Trophoblast cell (in vitro differentiated cells and primary cell): ENCODE measurements around the gene ARHGAP8.

Source experiments
- DNase-seq, 2 donors: peaks; one replicate each; pipeline ENCODE4 v3.0.0-alpha.2; 2016
- H2AFZ ChIP-seq: 2 replicates; pipeline ENCODE4 v1.6.1; 2013; ENCODE audit warnings: low read length, moderate library complexity, mild to moderate bottlenecking; ENCODE audit not compliant: insufficient read depth, poor library complexity
- H2AK5ac ChIP-seq: 2 replicates; pipeline ENCODE4 v1.6.1; 2013; ENCODE audit warnings: mild to moderate bottlenecking, low read length
- H2BK120ac ChIP-seq: 2 replicates; pipeline ENCODE4 v1.6.1; 2013; ENCODE audit warnings: low read length, mild to moderate bottlenecking, moderate library complexity; ENCODE audit not compliant: insufficient read depth, poor library complexity
- H2BK12ac ChIP-seq: 2 replicates; pipeline ENCODE4 v1.6.1; 2013; ENCODE audit warnings: mild to moderate bottlenecking, low read length, moderate library complexity
- H2BK5ac ChIP-seq: 2 replicates; pipeline ENCODE4 v1.6.1; 2013; ENCODE audit warnings: low read length, low read depth, moderate library complexity, mild to moderate bottlenecking; ENCODE audit not compliant: poor library complexity
- H3K14ac ChIP-seq: 2 replicates; pipeline ENCODE4 v1.6.1; 2013; ENCODE audit warnings: mild to moderate bottlenecking, low read length
- H3K18ac ChIP-seq: 2 replicates; pipeline ENCODE4 v1.6.1; 2013; ENCODE audit warnings: mild to moderate bottlenecking, low read length
- H3K23ac ChIP-seq: 2 replicates; pipeline ENCODE4 v1.6.1; 2013; ENCODE audit warnings: low read length
- H3K27ac ChIP-seq: 2 replicates; pipeline ENCODE4 v1.5.1; 2013; ENCODE audit warnings: low read depth, mild to moderate bottlenecking, inconsistent platforms, low read length, moderate library complexity
- H3K27me3 ChIP-seq: 2 replicates; pipeline ENCODE4 v1.6.1; 2013; ENCODE audit warnings: inconsistent platforms, mild to moderate bottlenecking, low read length, moderate library complexity; ENCODE audit not compliant: insufficient read depth
- H3K36me3 ChIP-seq, 2 experiments: 1 replicate in 1 of 2; 2 replicates in 1 of 2; pipeline ENCODE4 v1.6.1; 2013; ENCODE audit warnings: low read length in 2 of 2, mild to moderate bottlenecking in 2 of 2, moderate library complexity in 1 of 2; ENCODE audit not compliant: insufficient read depth in 2 of 2, control insufficient read depth in 1 of 2
- H3K4ac ChIP-seq: 2 replicates; pipeline ENCODE4 v1.6.1; 2013; ENCODE audit warnings: low read depth, mild to moderate bottlenecking, low read length, moderate library complexity
- H3K4me1 ChIP-seq, 2 experiments: 1 replicate in 1 of 2; 2 replicates in 1 of 2; pipeline ENCODE4 v1.6.1; 2013; ENCODE audit warnings: low read length in 2 of 2, mild to moderate bottlenecking in 2 of 2, moderate library complexity in 1 of 2; ENCODE audit not compliant: insufficient read depth in 2 of 2, control insufficient read depth in 1 of 2
- H3K4me2 ChIP-seq: 2 replicates; pipeline ENCODE4 v1.6.1; 2013; ENCODE audit warnings: inconsistent platforms, mild to moderate bottlenecking, low read length, moderate library complexity
- H3K4me3 ChIP-seq: 2 replicates; pipeline ENCODE4 v1.5.1; 2013; ENCODE audit warnings: mild to moderate bottlenecking, low read depth, low read length, inconsistent platforms
- H3K79me1 ChIP-seq: one replicate; pipeline ENCODE4 v1.6.1; 2013; ENCODE audit warnings: low read length
- H3K79me2 ChIP-seq: 2 replicates; pipeline ENCODE4 v1.6.1; 2013; ENCODE audit warnings: low read length, mild to moderate bottlenecking; ENCODE audit not compliant: control insufficient read depth, insufficient read depth, poor library complexity
- H3K9ac ChIP-seq: 2 replicates; pipeline ENCODE4 v1.6.1; 2013; ENCODE audit warnings: mild to moderate bottlenecking, low read length
- H3K9me3 ChIP-seq: 2 replicates; pipeline ENCODE4 v1.6.1; 2013; ENCODE audit warnings: low read depth, mild to moderate bottlenecking, control low read depth, inconsistent platforms, low read length; ENCODE audit not compliant: insufficient read depth
- H4K12ac ChIP-seq: 2 replicates; pipeline ENCODE4 v1.6.1; 2013; ENCODE audit warnings: low read depth, mild to moderate bottlenecking, low read length, moderate library complexity
- H4K8ac ChIP-seq: 2 replicates; pipeline ENCODE4 v1.6.1; 2013; ENCODE audit warnings: low read depth, mild to moderate bottlenecking, low read length, moderate library complexity
- H4K91ac ChIP-seq: one replicate; pipeline ENCODE4 v1.6.1; 2013; ENCODE audit warnings: low read depth, mild to moderate bottlenecking, low read length, moderate library complexity
- WGBS: extraction: QIAGEN DNeasy Blood & Tissue Kit; methylation state at CpG from one replicate; pipeline ENCODE4 v1.1.7; 2013; ENCODE audit warnings: missing lambda C conversion rate; ENCODE audit not compliant: insufficient read length, insufficient coverage; ENCODE audit errors: extremely low coverage; 5-methylcytosine and 5-hydroxymethylcytosine counted together

The ARHGAP8 gene

DNA sequence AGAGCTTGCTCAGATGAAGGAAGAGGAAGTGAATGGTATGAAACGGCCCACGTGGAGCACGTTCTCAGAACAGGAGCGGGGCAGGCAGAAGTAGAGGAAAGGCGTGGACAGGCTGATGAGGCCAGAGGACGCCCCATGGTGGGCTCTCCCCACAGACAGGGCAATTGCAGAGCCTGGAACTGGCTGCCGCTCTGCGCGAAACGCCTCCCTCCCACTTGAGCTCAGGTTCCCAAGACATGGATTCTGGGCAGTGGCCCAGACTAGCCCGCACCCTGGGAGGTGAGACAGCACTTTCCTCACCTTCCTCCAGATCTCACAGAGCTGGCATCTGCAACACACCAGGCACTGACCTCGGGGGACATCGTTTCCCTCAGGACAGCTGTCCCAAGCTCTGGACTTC, 139.9 kb downstream of the ARHGAP8 start:
- no peak overlapping the region for H3K18ac ChIP-seq
- no peak overlapping the region for H4K8ac ChIP-seq
- H3K9ac ChIP-seq: no peak overlapping the region

DNA sequence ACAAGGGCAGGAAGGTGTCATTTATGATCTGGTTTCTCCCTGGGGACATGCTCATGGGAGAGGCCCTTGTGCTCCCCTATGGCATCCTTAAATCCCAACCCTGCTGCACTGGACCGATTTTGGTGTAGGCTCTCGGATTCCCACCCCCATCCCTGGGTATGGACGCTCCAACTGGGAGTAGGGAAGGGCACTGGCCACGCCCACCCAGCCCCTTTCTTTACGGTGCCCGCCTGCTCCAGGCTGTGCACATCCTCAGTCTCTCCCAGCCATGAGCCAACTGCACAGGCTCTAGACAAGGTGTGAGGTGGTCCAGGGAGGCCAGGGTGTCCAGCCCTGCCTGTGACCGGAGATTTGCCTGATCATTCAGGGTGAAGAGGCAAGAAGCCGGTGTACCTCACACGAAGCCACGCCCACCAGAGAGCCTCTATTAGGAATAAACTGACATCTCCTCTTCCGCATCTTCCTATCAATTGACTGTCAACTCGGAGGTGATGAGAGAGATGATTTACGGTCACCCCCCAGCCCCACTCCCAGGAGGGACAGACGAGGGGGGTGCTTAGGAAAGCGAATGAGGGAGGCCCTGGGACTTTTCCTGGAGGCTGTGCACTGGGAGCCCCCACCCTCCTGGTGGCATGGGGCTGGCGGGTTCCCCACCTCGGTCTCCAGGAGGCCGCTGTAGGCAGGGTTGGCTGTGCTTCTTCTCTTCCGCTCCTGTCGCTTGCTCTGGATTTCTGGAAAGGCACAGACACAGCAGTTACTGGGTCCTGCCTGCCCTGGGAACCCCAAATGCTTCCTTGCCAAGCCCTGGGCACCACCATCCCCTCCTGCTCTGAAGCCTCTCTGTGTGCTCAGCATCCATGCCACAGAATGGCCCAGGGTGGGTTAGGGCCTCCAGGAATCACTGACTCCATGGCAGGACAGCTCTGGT, 140.7 kb downstream of the ARHGAP8 start:
- peaks cover 0 to 5% of the 10 kb centered on the region in 2 experiments for H3K36me3 ChIP-seq
- no CpG with 5 or more reads among the region's 20 CpGs for WGBS

More for the DNA sequence above, 139.9 kb downstream of the ARHGAP8 start:
- no peak overlapping the region for H2BK12ac ChIP-seq
- H2BK5ac ChIP-seq: no peak overlapping the region
- no peaks in the 10 kb centered on the region for H3K79me1 ChIP-seq
- H3K23ac ChIP-seq: no peak overlapping the region
- no peak for DNase-seq
- H3K4me2 ChIP-seq: no peak overlapping the region
- H2BK120ac ChIP-seq: no peak overlapping the region
- no CpG with 5 or more reads among the region's 13 CpGs for WGBS
- H2AK5ac ChIP-seq: no peak overlapping the region
- H4K12ac ChIP-seq: no peak overlapping the region
- peaks cover 3 to 7% of the 10 kb centered on the region in 2 experiments for H3K4me1 ChIP-seq
- H3K27ac ChIP-seq: no peak overlapping the region
- H4K91ac ChIP-seq: no peak overlapping the region
- H3K4me3 ChIP-seq: no peak overlapping the region
- H3K4ac ChIP-seq: no peak overlapping the region
- peaks cover 2% of the 10 kb centered on the region for H3K9me3 ChIP-seq
- no peak overlapping the region for H3K14ac ChIP-seq
- no peak overlapping the region for H2AFZ ChIP-seq
- peaks cover 0 to 5% of the 10 kb centered on the region in 2 experiments for H3K36me3 ChIP-seq
- no peaks in the 10 kb centered on the region for H3K79me2 ChIP-seq
- no peaks in the 10 kb centered on the region for H3K27me3 ChIP-seq

DNA sequence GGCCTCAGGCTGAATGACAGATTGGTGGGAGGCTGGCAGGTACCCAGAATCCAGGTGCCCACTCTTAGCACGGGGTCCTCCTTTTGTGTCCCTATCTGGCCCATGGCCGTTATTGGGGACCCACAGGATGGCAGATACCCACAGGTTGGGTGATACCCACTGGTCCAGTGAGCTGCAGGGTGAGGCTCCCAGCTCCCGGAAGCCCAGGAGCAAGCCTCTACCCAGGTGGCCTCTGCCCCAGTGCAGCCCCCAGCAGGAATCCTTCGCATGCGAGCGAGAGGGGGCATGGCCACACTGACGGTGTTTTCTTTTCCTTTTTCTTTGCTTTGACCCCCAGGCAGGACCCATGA, 141.3 kb downstream of the ARHGAP8 start:
- no peak overlapping the region for H3K9ac ChIP-seq
- no peak overlapping the region for H2AFZ ChIP-seq
- no peak overlapping the region for H2BK12ac ChIP-seq
- H2BK5ac ChIP-seq: no peak overlapping the region
- H3K36me3 ChIP-seq: peaks cover 0 to 5% of the 10 kb centered on the region in 2 experiments
- H3K14ac ChIP-seq: no peak overlapping the region
- H3K4me2 ChIP-seq: no peak overlapping the region
- H4K91ac ChIP-seq: no peak overlapping the region
- H3K27ac ChIP-seq: no peak overlapping the region
- no peak for DNase-seq
- H4K12ac ChIP-seq: no peak overlapping the region
- no peak overlapping the region for H3K4ac ChIP-seq
- H2AK5ac ChIP-seq: no peak overlapping the region
- H4K8ac ChIP-seq: no peak overlapping the region
- WGBS: no CpG with 5 or more reads among the region's 7 CpGs
- no peaks in the 10 kb centered on the region for H3K9me3 ChIP-seq
- H3K18ac ChIP-seq: no peak overlapping the region
- no peak overlapping the region for H3K4me3 ChIP-seq
- peaks cover 3 to 7% of the 10 kb centered on the region in 2 experiments for H3K4me1 ChIP-seq
- H3K79me2 ChIP-seq: no peaks in the 10 kb centered on the region
- H3K79me1 ChIP-seq: no peaks in the 10 kb centered on the region
- no peak overlapping the region for H3K23ac ChIP-seq
- H2BK120ac ChIP-seq: no peak overlapping the region
- no peaks in the 10 kb centered on the region for H3K27me3 ChIP-seq

More for the DNA sequence above, 140.7 kb downstream of the ARHGAP8 start:
- Histone ChIP-seq H2AK5ac (no peak overlapping the region), H3K27me3 (no peaks in the 10 kb centered on the region), H3K4ac (no peak overlapping the region), H2AFZ (no peak overlapping the region), H3K4me1 (peaks cover 3 to 7% of the 10 kb centered on the region in 2 experiments), H2BK5ac (no peak overlapping the region), H3K9me3 (peaks cover 2% of the 10 kb centered on the region), H3K79me1 (no peaks in the 10 kb centered on the region), H3K4me2 (no peak overlapping the region), H3K18ac (no peak overlapping the region), H4K12ac (no peak overlapping the region), H3K79me2 (no peaks in the 10 kb centered on the region), H2BK120ac (no peak overlapping the region), H3K27ac (no peak overlapping the region), H3K14ac (no peak overlapping the region), H3K9ac (no peak overlapping the region), H3K4me3 (no peak overlapping the region), H4K91ac (no peak overlapping the region), H4K8ac (no peak overlapping the region), H3K23ac (no peak overlapping the region), H2BK12ac (no peak overlapping the region)
- no peak for DNase-seq

DNA sequence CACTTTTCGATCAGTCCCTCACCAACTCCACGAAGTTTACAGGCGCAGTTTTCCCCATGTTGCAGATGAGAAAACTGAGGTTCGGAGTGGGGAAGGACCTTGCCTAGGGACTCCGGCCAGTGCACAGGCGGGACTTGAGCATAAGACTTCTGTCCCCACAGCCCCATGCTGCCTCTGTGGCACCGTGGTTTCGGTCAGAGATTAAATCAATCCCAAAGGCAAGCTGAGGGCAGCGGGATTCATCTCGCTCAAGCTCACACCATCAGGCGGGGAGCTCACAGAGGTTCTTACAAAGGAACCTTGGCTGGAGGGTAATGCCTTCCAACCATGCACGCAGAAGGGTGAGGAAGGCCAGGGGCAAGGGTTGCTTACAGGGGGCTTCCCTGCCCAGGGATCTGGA, 141.9 kb downstream of the ARHGAP8 start:
- H4K8ac ChIP-seq: no peak overlapping the region
- no peak overlapping the region for H2AK5ac ChIP-seq
- H3K79me1 ChIP-seq: no peaks in the 10 kb centered on the region
- H3K4ac ChIP-seq: no peak overlapping the region
- H2BK120ac ChIP-seq: no peak overlapping the region
- no peak overlapping the region for H3K4me3 ChIP-seq
- no peak overlapping the region for H3K9ac ChIP-seq
- no peaks in the 10 kb centered on the region for H3K27me3 ChIP-seq
- H3K36me3 ChIP-seq: peaks cover 0 to 5% of the 10 kb centered on the region in 2 experiments
- H3K14ac ChIP-seq: no peak overlapping the region
- H2BK12ac ChIP-seq: no peak overlapping the region
- H4K91ac ChIP-seq: no peak overlapping the region
- H3K9me3 ChIP-seq: no peaks in the 10 kb centered on the region
- H3K27ac ChIP-seq: no peak overlapping the region
- H2BK5ac ChIP-seq: no peak overlapping the region
- WGBS: no CpG with 5 or more reads among the region's 12 CpGs
- no peak overlapping the region for H4K12ac ChIP-seq
- no peak overlapping the region for H3K23ac ChIP-seq
- no peak overlapping the region for H2AFZ ChIP-seq
- no peak overlapping the region for H3K18ac ChIP-seq
- peaks cover 3 to 7% of the 10 kb centered on the region in 2 experiments for H3K4me1 ChIP-seq
- no peak overlapping the region for H3K4me2 ChIP-seq
- DNase-seq: no peak
- H3K79me2 ChIP-seq: no peaks in the 10 kb centered on the region
